ENCODE results near the gene AKAP17A. TPM values are rescaled to one million over a fixed set of nuclear protein-coding genes. Genes with fewer than 3 reads are reported as not detected.

AKAP17A gene
- total and polyA plus RNA-seq, 2 of the 8 experiments (the other 6 are each of a cell fraction or from before 2014, with no cell fraction given), result 14.0 to 41.2 TPM

- no peak for TF ChIP-seq TCF12 (IDR thresholded peaks at IDR 0.05; ENCODE audit: low read depth, low read length)
- peak; percentile 83 for TF ChIP-seq NANOG (IDR thresholded peaks at IDR 0.05; ENCODE audit: insufficient read depth, low read depth, low read length, poor library complexity, severe bottlenecking)
- TF ChIP-seq GTF2F1 (IDR thresholded peaks at IDR 0.05; ENCODE audit: borderline replicate concordance, low read depth, low read length), result no peak
- no peak for TF ChIP-seq BACH1 (IDR thresholded peaks at IDR 0.05; ENCODE audit: low read length)
Observed at GRCh38 chrX:1618689-1619088, 27.3 kb downstream of the AKAP17A start (continued).

Measured in H1 (cell line).